HCT116 (cell line): ENCODE data around the gene HDHD2. TPM values are rescaled to one million over a fixed set of nuclear protein-coding genes. Genes with fewer than 3 reads are reported as not detected.

Experiments
- ATAC-seq: fragments of 200-7000 bp; cut with Tn5 transposase; 2 replicates; pipeline ENCODE4 v1.9.1; 2020; ENCODE audit warnings: mild to moderate bottlenecking, moderate library complexity
- BruUV-seq: library from RNA; stranded (reverse); fragments of 400-500 nt; replicated peaks from 2 replicates; lab custom pipeline; 2021; lab: Mats Ljungman, UMichigan
- CTCF ChIA-PET: fragments of 300-600 bp; sonication (Branson Sonifier 250); formaldehyde crosslinking; loops from one replicate; lab custom pipeline; 2021; ENCODE audit warnings: antibody characterized with exemption; lab: Charles Lee
- POLR2A ChIA-PET: fragments of 300-600, 350-600 bp; sonication (Branson Sonifier 250); formaldehyde crosslinking; loops from one replicate; lab custom pipeline; 2021; ENCODE audit warnings: antibody characterized with exemption; lab: Charles Lee
- RAD21 ChIA-PET, 2 experiments: fragments of 300-600 bp; sonication (Branson Sonifier 250); formaldehyde crosslinking; loops; one replicate each; lab custom pipeline; 2023; ENCODE audit warnings: low total read pairs in 2 of 2; ENCODE audit not compliant: uncharacterized antibody in 2 of 2, unreplicated experiment in 2 of 2, low non-redundant PET in 1 of 2; lab: Charles Lee
- DNase-seq: peaks from one replicate; pipeline ENCODE4 v3.0.0-alpha.2; 2010; ENCODE audit warnings: low read depth, low spot score
- H2AFZ ChIP-seq: fragments of 200-600 bp; shearing (Covaris generic), sonication (generic); 2 replicates; pipeline ENCODE4 v1.6.1; 2017; ENCODE audit warnings: low read depth, mixed run types, mixed read lengths, antibody characterized with exemption, low read length; ENCODE audit not compliant: poor library complexity, severe bottlenecking
- H3K27ac ChIP-seq: 2 replicates; pipeline ENCODE4 v1.5.1; 2012; ENCODE audit warnings: low read depth, low read length
- H3K27me3 ChIP-seq: fragments of 200-600 bp; sonication (generic); 2 replicates; pipeline ENCODE4 v1.6.1; 2016; ENCODE audit warnings: mixed run types, low read length, mixed read lengths; ENCODE audit not compliant: insufficient read depth
- H3K36me3 ChIP-seq, 2 experiments: fragments of 200-500 bp in 1 of 2; fragments of 200-600 bp in 1 of 2; sonication (Bioruptor generic) in 1 of 2; sonication (generic) in 1 of 2; 2 replicates each; pipeline versions ENCODE4 v1.5.1 to v1.6.1; 2014 to 2016; ENCODE audit warnings: low read length in 2 of 2, inconsistent platforms in 1 of 2, mixed read lengths in 1 of 2, mixed run types in 1 of 2; ENCODE audit not compliant: insufficient read depth in 2 of 2, control insufficient read depth in 1 of 2
- H3K4me1 ChIP-seq, 2 experiments: fragments of 200-600 bp in 1 of 2; sonication (generic) in 1 of 2; 2 replicates each; pipeline versions ENCODE4 v1.5.1 to v1.6.1; 2012 to 2017; ENCODE audit warnings: low read length in 2 of 2, inconsistent platforms in 1 of 2, mild to moderate bottlenecking in 1 of 2, mixed read lengths in 1 of 2, mixed run types in 1 of 2, moderate library complexity in 1 of 2; ENCODE audit not compliant: insufficient read depth in 2 of 2, control insufficient read depth in 1 of 2
- H3K4me2 ChIP-seq: fragments of 200-600 bp; sonication (generic); 2 replicates; pipeline ENCODE4 v1.6.1; 2017; ENCODE audit warnings: mixed run types, low read length, mixed read lengths
- H3K4me3 ChIP-seq, 2 experiments: fragments of 200-600 bp in 1 of 2; sonication (generic) in 1 of 2; replicated peaks in 1 of 2; 2 replicates each; pipeline ENCODE4 v1.5.1; 2011 to 2016; ENCODE audit warnings: low read length in 2 of 2, control low read depth in 1 of 2, low read depth in 1 of 2, mild to moderate bottlenecking in 1 of 2, mixed read lengths in 1 of 2, mixed run types in 1 of 2
- H3K79me2 ChIP-seq: fragments of 200-600 bp; sonication (generic); 2 replicates; pipeline ENCODE4 v1.6.1; 2017; ENCODE audit warnings: mild to moderate bottlenecking, mixed run types, low read length, moderate library complexity, mixed read lengths; ENCODE audit not compliant: insufficient read depth
- H3K9ac ChIP-seq: fragments of 200-600 bp; sonication (generic); 2 replicates; pipeline ENCODE4 v1.6.1; 2016; ENCODE audit warnings: low read length, mixed read lengths
- H3K9me2 ChIP-seq: fragments of 200-600 bp; sonication (generic), shearing (Covaris generic); 2 replicates; pipeline ENCODE4 v1.6.1; 2017; ENCODE audit warnings: mixed run types, mild to moderate bottlenecking, moderate library complexity; ENCODE audit not compliant: insufficient read depth
- H3K9me3 ChIP-seq, 2 experiments: fragments of 200-500 bp in 1 of 2; fragments of 200-600 bp in 1 of 2; sonication (Bioruptor generic) in 1 of 2; sonication (generic) in 1 of 2; 2 replicates each; pipeline ENCODE4 v1.6.1; 2014 to 2017; ENCODE audit warnings: low read length in 2 of 2, mixed read lengths in 2 of 2, inconsistent platforms in 1 of 2, low read depth in 1 of 2, mild to moderate bottlenecking in 1 of 2, mixed run types in 1 of 2, moderate library complexity in 1 of 2; ENCODE audit not compliant: control insufficient read depth in 1 of 2, insufficient read depth in 1 of 2
- H4K20me1 ChIP-seq: fragments of 200-600 bp; sonication (generic), shearing (Covaris generic); 2 replicates; pipeline ENCODE4 v1.6.1; 2017; ENCODE audit warnings: mixed run types, mild to moderate bottlenecking, moderate library complexity; ENCODE audit not compliant: insufficient read depth
- CBX3 ChIP-seq: IDR thresholded peaks from 2 replicates; pipeline ENCODE4 v1.6.1; 2012; ENCODE audit warnings: low read depth
- ELF1 ChIP-seq: IDR thresholded peaks from 2 replicates; pipeline ENCODE4 v1.6.1; 2012; ENCODE audit warnings: low read depth, borderline replicate concordance
- EZH2phosphoT487 ChIP-seq: fragments of 200-600 bp; IDR thresholded peaks from 2 replicates; pipeline ENCODE4 v1.6.1; 2018; ENCODE audit warnings: antibody characterized with exemption, borderline replicate concordance
- FOSL1 ChIP-seq: IDR thresholded peaks from 2 replicates; pipeline ENCODE4 v1.6.1; 2012; ENCODE audit warnings: low read depth
- JUND ChIP-seq: IDR thresholded peaks from 2 replicates; pipeline ENCODE4 v1.6.1; 2012
- SP1 ChIP-seq: IDR thresholded peaks from 2 replicates; pipeline ENCODE4 v1.6.1; 2012; ENCODE audit warnings: low read depth
- ZFX ChIP-seq: fragments of 450-650 bp; IDR thresholded peaks from 2 replicates; pipeline ENCODE4 v1.6.1; 2017
- ZNF274 ChIP-seq: fragments of 200-500 bp; sonication (Bioruptor generic); IDR thresholded peaks from 2 replicates; pipeline ENCODE4 v1.6.1; 2014; ENCODE audit warnings: mild to moderate bottlenecking, low read depth, low read length, inconsistent platforms
- intact Hi-C: fragments of 100-400 bp; cut with micrococcal nuclease; formaldehyde crosslinking; loops from 2 replicates; pipeline ENCODE4 v1.10.0; 2022
- total RNA-seq: library from RNA; stranded (reverse); gene quantifications from one replicate; pipeline ENCODE4 v1.2.1, GENCODE V29; 2021; ENCODE audit not compliant: unreplicated experiment
- TF ChIP-seq, protein P1 (sequence below): IDR thresholded peaks from 2 replicates; pipeline ENCODE4 v1.6.1; 2012

Gene HDHD2
- total RNA-seq, 1 experiment from 2014 or later: 29.1 TPM

DNA sequence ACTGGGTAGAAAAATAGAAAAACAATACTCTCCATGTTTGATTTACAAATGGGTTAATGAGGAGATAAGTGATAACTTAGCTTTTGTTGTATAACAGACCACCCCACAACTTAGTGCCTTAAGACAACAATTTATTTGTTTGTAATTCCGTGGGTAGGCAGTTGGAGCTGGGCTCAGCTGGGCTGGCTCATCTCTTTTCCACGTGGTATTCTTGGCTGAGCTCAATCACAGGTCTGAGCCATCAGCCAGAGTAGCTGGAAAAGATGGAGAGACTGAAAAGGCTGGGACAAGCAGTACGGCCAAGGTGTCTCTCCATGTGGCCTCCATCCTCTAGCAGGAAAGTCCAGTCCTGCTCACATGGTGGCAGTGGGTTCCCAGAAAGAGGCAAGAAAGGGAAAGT is 82.7 kb downstream of the HDHD2 start:
- ChIA-PET CTCF (no interaction called here), POLR2A (no interaction called here), RAD21 (no interaction called here)
- BruUV-seq: no TSS peak
- H3K4me1 ChIP-seq: no peaks in the 10 kb centered on the region
- no peak for ATAC-seq
- no peaks in the 10 kb centered on the region for H4K20me1 ChIP-seq
- no peaks in the 10 kb centered on the region for H3K27me3 ChIP-seq
- no peak for DNase-seq
- no peak overlapping the region for H3K27ac ChIP-seq
- H3K9me3 ChIP-seq: no peaks in the 10 kb centered on the region
- TF ChIP-seq JUND (no peak), ZNF274 (no peak), ELF1 (no peak), ZFX (no peak)
- intact Hi-C loops: no loop called here
- no peak overlapping the region for H2AFZ ChIP-seq
- H3K36me3 ChIP-seq: no peaks in the 10 kb centered on the region
- no peaks in the 10 kb centered on the region for H3K9me2 ChIP-seq
- H3K9ac ChIP-seq: no peak overlapping the region
- H3K79me2 ChIP-seq: no peaks in the 10 kb centered on the region
- no peak overlapping the region for H3K4me3 ChIP-seq
- no peak overlapping the region for H3K4me2 ChIP-seq

DNA sequence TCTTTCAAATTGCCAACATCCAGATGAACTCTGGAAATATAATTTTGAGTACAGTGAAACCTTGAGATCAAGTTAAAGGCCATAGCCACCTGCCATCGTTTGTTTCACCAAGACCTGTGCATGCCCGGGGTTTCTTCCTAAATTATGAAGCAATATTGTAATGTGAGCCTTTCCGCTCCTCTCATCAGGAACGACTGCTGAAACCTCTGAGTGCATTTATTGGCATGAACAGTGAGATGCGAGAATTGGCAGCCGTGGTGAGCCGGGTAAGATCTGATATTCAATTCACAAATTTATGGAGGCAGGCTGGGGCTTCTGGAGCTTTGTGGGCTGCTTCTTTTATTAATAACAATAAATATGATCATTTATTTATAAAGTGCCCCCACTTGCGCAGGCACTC is 87.2 kb downstream of the HDHD2 start:
- no peaks in the 10 kb centered on the region for H3K4me1 ChIP-seq
- POLR2A ChIA-PET: no interaction called here
- no peak overlapping the region for H3K4me2 ChIP-seq
- H4K20me1 ChIP-seq: no peaks in the 10 kb centered on the region
- CTCF ChIA-PET: no interaction called here
- BruUV-seq: no TSS peak
- no peaks in the 10 kb centered on the region for H3K36me3 ChIP-seq
- H3K27me3 ChIP-seq: no peaks in the 10 kb centered on the region
- no peak for ATAC-seq
- H3K27ac ChIP-seq: no peak overlapping the region
- H3K9me2 ChIP-seq: no peaks in the 10 kb centered on the region
- H3K79me2 ChIP-seq: no peaks in the 10 kb centered on the region
- no peak overlapping the region for H3K9ac ChIP-seq
- TF ChIP-seq SP1 (no peak), FOSL1 (no peak), EZH2phosphoT487 (no peak), ZNF274 (no peak), ELF1 (no peak), ZFX (no peak), CBX3 (no peak)
- TF ChIP-seq, protein P1, sequence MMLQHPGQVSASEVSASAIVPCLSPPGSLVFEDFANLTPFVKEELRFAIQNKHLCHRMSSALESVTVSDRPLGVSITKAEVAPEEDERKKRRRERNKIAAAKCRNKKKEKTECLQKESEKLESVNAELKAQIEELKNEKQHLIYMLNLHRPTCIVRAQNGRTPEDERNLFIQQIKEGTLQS: no peak
- H2AFZ ChIP-seq: no peak overlapping the region
- H3K9me3 ChIP-seq: no peaks in the 10 kb centered on the region
- H3K4me3 ChIP-seq: no peak overlapping the region
- DNase-seq: no peak
- RAD21 ChIA-PET: no interaction called here
- intact Hi-C loops: no loop called here
